ENCODE results near the gene TBC1D20. TPM values are rescaled to one million over a fixed set of nuclear protein-coding genes. Genes with fewer than 3 reads are reported as not detected.
"Not testable (repeated sequence)": the region's sequence is repeated elsewhere in the genome, so short reads cannot be mapped to it uniquely, and the experiment has no call there.

TBC1D20 gene
- total RNA-seq, 8 experiments from 2014 or later = 13.1 to 31.4 (median 20.3) TPM

- Histone ChIP-seq H3K4me3 (no peak overlapping the region), H3K27ac (no peak overlapping the region), H3K4me1 (replicated peaks in 1 of 2) (peaks cover 17 to 20% of the 10 kb centered on the region in 2 donors)
- in situ Hi-C loops (cut with MboI; ENCODE audit: low pct_unique_long_range_greater_than_20kb in 2 of 9, low sequenced_read_pairs in 9 of 9, unreplicated experiment in 9 of 9) = no loop called here
- 86 to 100% (median 95%) methylated on average over 1 to 2 of the region's 4 CpGs; no CpG with 5 or more reads in 4 of the 10 experiments for WGBS, 10 experiments
- peak in 1 of 8 experiments; percentile 6 for ATAC-seq (replicated peaks in 6 of 8)
Observed at GRCh38 chr20:396619-397431, 65.5 kb downstream of the TBC1D20 start.

- H3K4me1 ChIP-seq (replicated peaks in 1 of 2) = peaks cover 12 to 14% of the 10 kb centered on the region in 2 donors
- in situ Hi-C loops (cut with MboI; ENCODE audit: low pct_unique_long_range_greater_than_20kb in 2 of 9, low sequenced_read_pairs in 9 of 9, unreplicated experiment in 9 of 9) = no loop called here
- no peak overlapping the region for H3K27ac ChIP-seq
- 94 to 96% methylated on average over 5 to 14 of the region's 24 CpGs; no CpG with 5 or more reads in 8 of the 10 experiments for WGBS, 10 experiments
- peak in 1 of 8 experiments; percentile 1 for ATAC-seq (replicated peaks in 6 of 8)
- no peak overlapping the region for H3K4me3 ChIP-seq
Observed at GRCh38 chr20:396252-396618, 66.1 kb downstream of the TBC1D20 start.

- H3K4me3 ChIP-seq; ATAC-seq (replicated peaks in 6 of 8); in situ Hi-C loops (cut with MboI; ENCODE audit: low pct_unique_long_range_greater_than_20kb in 2 of 9, low sequenced_read_pairs in 9 of 9, unreplicated experiment in 9 of 9); H3K27ac ChIP-seq; H3K4me1 ChIP-seq (replicated peaks in 1 of 2): not testable (repeated sequence)
- 51 to 100% (median 100%) methylated on average over 1 to 2 of the region's 2 CpGs; no CpG with 5 or more reads in 6 of the 10 experiments for WGBS, 10 experiments
Observed at GRCh38 chr20:393296-393695, 69.0 kb downstream of the TBC1D20 start.

GRCh38 chr20:391041-391711, 71.2 kb downstream of the TBC1D20 start:
- 75 to 97% (median 93%) methylated on average over 4 to 14 of the region's 29 CpGs; no CpG with 5 or more reads in 3 of the 10 experiments for WGBS, 10 experiments
- in situ Hi-C loops (cut with MboI; ENCODE audit: low pct_unique_long_range_greater_than_20kb in 2 of 9, low sequenced_read_pairs in 9 of 9, unreplicated experiment in 9 of 9) = no loop called here
- peak in 5 of 8 experiments; percentile 11 to 37 (median 19) for ATAC-seq (replicated peaks in 6 of 8)
- Histone ChIP-seq H3K4me3 (no peak overlapping the region), H3K4me1 (replicated peaks in 1 of 2) (no peaks in the 10 kb centered on the region), H3K27ac (no peak overlapping the region)

GRCh38 chr20:389220-389619, 73.1 kb downstream of the TBC1D20 start:
- ATAC-seq (replicated peaks in 6 of 8) = no peak
- 60 to 100% (median 77%) methylated on average over 1 to 4 of the region's 6 CpGs; no CpG with 5 or more reads in 6 of the 10 experiments for WGBS, 10 experiments

GRCh38 chr20:388034-388994, 74.0 kb downstream of the TBC1D20 start:
- Histone ChIP-seq H3K27ac (no peak overlapping the region), H3K4me3 (no peak overlapping the region), H3K4me1 (replicated peaks in 1 of 2) (peaks cover 2 to 3% of the 10 kb centered on the region in 2 donors)
- no peak for ATAC-seq (replicated peaks in 6 of 8)
- in situ Hi-C loops (cut with MboI; ENCODE audit: low pct_unique_long_range_greater_than_20kb in 2 of 9, low sequenced_read_pairs in 9 of 9, unreplicated experiment in 9 of 9) = no loop called here
- WGBS, 10 experiments = 70 to 100% (median 88%) methylated on average over 1 to 9 of the region's 21 CpGs; no CpG with 5 or more reads in 2 of the 10 experiments

More at GRCh38 chr20:389220-389619, 73.1 kb downstream of the TBC1D20 start:
- Histone ChIP-seq H3K4me3 (no peak overlapping the region), H3K4me1 (replicated peaks in 1 of 2) (no peaks in the 10 kb centered on the region), H3K27ac (no peak overlapping the region)
- in situ Hi-C loops (cut with MboI; ENCODE audit: low pct_unique_long_range_greater_than_20kb in 2 of 9, low sequenced_read_pairs in 9 of 9, unreplicated experiment in 9 of 9) = no loop called here

- no peak for ATAC-seq (replicated peaks in 6 of 8)
- WGBS, 10 experiments = 80 to 100% (median 100%) methylated on average over 1 to 3 of the region's 3 CpGs
Observed at GRCh38 chr20:387520-387919, 74.8 kb downstream of the TBC1D20 start.

GRCh38 chr20:386634-387033, 75.7 kb downstream of the TBC1D20 start:
- H3K27ac ChIP-seq; in situ Hi-C loops (cut with MboI; ENCODE audit: low pct_unique_long_range_greater_than_20kb in 2 of 9, low sequenced_read_pairs in 9 of 9, unreplicated experiment in 9 of 9); ATAC-seq (replicated peaks in 6 of 8); H3K4me3 ChIP-seq: not testable (repeated sequence)
- WGBS, 10 experiments = 86 to 100% (median 100%) methylated on average over 1 to 5 of the region's 8 CpGs; no CpG with 5 or more reads in 4 of the 10 experiments
- peaks cover 12 to 14% of the 10 kb centered on the region in 2 donors for H3K4me1 ChIP-seq (replicated peaks in 1 of 2)

More at GRCh38 chr20:387520-387919, 74.8 kb downstream of the TBC1D20 start:
- no peak overlapping the region for H3K27ac ChIP-seq
- H3K4me3 ChIP-seq = no peak overlapping the region
- H3K4me1 ChIP-seq (replicated peaks in 1 of 2) = peaks cover 10 to 11% of the 10 kb centered on the region in 2 donors
- in situ Hi-C loops (cut with MboI; ENCODE audit: low pct_unique_long_range_greater_than_20kb in 2 of 9, low sequenced_read_pairs in 9 of 9, unreplicated experiment in 9 of 9) = no loop called here

Other genes starting within 250 kb of the TBC1D20 start
- gene DEFB129, start 235.3 kb downstream of the TBC1D20 start, total RNA-seq = not detected
- gene DEFB132, start 204.8 kb downstream of the TBC1D20 start, total RNA-seq = under 1 TPM in 2 of 8 experiments, not detected in 6; 0.15 to 0.52 TPM
- gene C20orf96, start 171.8 kb downstream of the TBC1D20 start, total RNA-seq = 10 to 100 TPM in 2 of 8 experiments, 1 to 10 TPM in 6; 2.4 to 11.7 (median 8.0) TPM
- gene ZCCHC3, start 165.0 kb downstream of the TBC1D20 start, total RNA-seq = 10 to 100 TPM; 14.3 to 31.7 (median 20.6) TPM
- gene SOX12, start 137.0 kb downstream of the TBC1D20 start, total RNA-seq = 10 to 100 TPM in 7 of 8 experiments, 1 to 10 TPM in 1; 5.0 to 26.6 (median 19.0) TPM
- gene NRSN2, start 115.4 kb downstream of the TBC1D20 start, total RNA-seq = 10 to 100 TPM; 24.6 to 50.3 (median 31.4) TPM
- gene TRIB3, start 81.8 kb downstream of the TBC1D20 start, total RNA-seq = 10 to 100 TPM; 10.2 to 78.5 (median 33.6) TPM
- gene RBCK1, start 54.2 kb downstream of the TBC1D20 start, total RNA-seq = 100 to 1,000 TPM in 1 of 8 experiments, 10 to 100 TPM in 7; 24.7 to 101 (median 45.5) TPM
- gene CSNK2A1, start 81.3 kb upstream of the TBC1D20 start, total RNA-seq = 100 to 1,000 TPM; 107 to 180 (median 148) TPM
- gene TCF15, start 147.8 kb upstream of the TBC1D20 start, total RNA-seq = 1 to 10 TPM in 3 of 8 experiments, under 1 TPM in 4, not detected in 1; 0.14 to 1.3 (median 1.00) TPM
- gene SRXN1, start 190.7 kb upstream of the TBC1D20 start, total RNA-seq = 10 to 100 TPM in 4 of 8 experiments, 1 to 10 TPM in 4; 7.1 to 51.6 (median 16.2) TPM
- 10 to 100 TPM in 1 of 8 experiments, 1 to 10 TPM in 3, under 1 TPM in 3, not detected in 1; 0.29 to 11.0 (median 4.2) TPM for gene SCRT2, start 213.3 kb upstream of the TBC1D20 start, total RNA-seq

Data from motor neuron (in vitro differentiated cells).